ENCODE data around the gene CAMK2N2. TPM values are rescaled to one million over a fixed set of nuclear protein-coding genes. Genes with fewer than 3 reads are reported as not detected.

CAMK2N2 gene
- total RNA-seq: 0.15 TPM in 1 of 2 replicates, not detected in the other

GRCh38 chr3:184261270-184261853 is at the start of gene CAMK2N2:
Gene CAMK2N2 (minus strand): TSS chr3:184261553. CDS start chr3:184261285, 268 bp downstream.

GRCh38 chr3:184298759-184299487 is 37.6 kb upstream of the CAMK2N2 start, which contains the start of gene PSMD2:
Gene PSMD2 (plus strand): TSS chr3:184299241. CDS start chr3:184299267, 26 bp downstream.

GRCh38 chr3:184275961-184276910 is 14.9 kb upstream of the CAMK2N2 start, which contains the start of gene ECE2:
Gene ECE2 (plus strand): TSS chr3:184276022. CDS start chr3:184276154, 132 bp downstream.

GRCh38 chr3:184249412-184250166 is 11.8 kb downstream of the CAMK2N2 start, which contains the start of gene EEF1AKMT4:
Gene EEF1AKMT4 (plus strand): TSS chr3:184249672. CDS start chr3:184249695, 23 bp downstream.

GRCh38 chr3:184248454-184249411 is 12.6 kb downstream of the CAMK2N2 start, which contains the start of gene ALG3:
Gene ALG3 (minus strand): TSS chr3:184248962. CDS start chr3:184248940, 22 bp downstream.

GRCh38 chr3:184229394-184230080 is 31.8 kb downstream of the CAMK2N2 start, which contains the start of gene VWA5B2:
Gene VWA5B2 (plus strand): TSS chr3:184229585. CDS start chr3:184230529, 944 bp downstream.

Other genes with a start within 250 kb of the CAMK2N2 start
- 13.0 and 15.2 TPM in 2 replicates for gene ABCC5, start 243.7 kb downstream of the CAMK2N2 start, total RNA-seq
- not detected in 2 replicates for gene HTR3D, start 229.8 kb downstream of the CAMK2N2 start, total RNA-seq
- not detected in 2 replicates for gene HTR3C, start 208.5 kb downstream of the CAMK2N2 start, total RNA-seq
- not detected in 2 replicates for gene HTR3E, start 164.5 kb downstream of the CAMK2N2 start, total RNA-seq
- 44.5 and 52.3 TPM in 2 replicates for gene EIF2B5, start 126.2 kb downstream of the CAMK2N2 start, total RNA-seq
- gene DVL3, start 106.2 kb downstream of the CAMK2N2 start, total RNA-seq: 18.5 and 19.6 TPM in 2 replicates
- 351 and 389 TPM in 2 replicates for gene AP2M1, start 86.7 kb downstream of the CAMK2N2 start, total RNA-seq
- gene ABCF3, start 75.4 kb downstream of the CAMK2N2 start, total RNA-seq: 39.2 and 41.6 TPM in 2 replicates
- not detected in 2 replicates for gene VWA5B2, start 32.0 kb downstream of the CAMK2N2 start, total RNA-seq
- gene ALG3, start 12.6 kb downstream of the CAMK2N2 start, total RNA-seq: 26.6 and 32.5 TPM in 2 replicates
- 3.6 and 5.8 TPM in 2 replicates for gene EEF1AKMT4, start 11.9 kb downstream of the CAMK2N2 start, total RNA-seq
- gene ECE2, start 14.5 kb upstream of the CAMK2N2 start, total RNA-seq: not detected in 2 replicates
- gene PSMD2, start 37.7 kb upstream of the CAMK2N2 start, total RNA-seq: 534 and 651 TPM in 2 replicates
- 222 and 225 TPM in 2 replicates for gene EIF4G1, start 53.1 kb upstream of the CAMK2N2 start, total RNA-seq
- 30.9 and 37.1 TPM in 2 replicates for gene FAM131A, start 76.0 kb upstream of the CAMK2N2 start, total RNA-seq
- gene CLCN2, start 100.1 kb upstream of the CAMK2N2 start, total RNA-seq: 1.9 and 3.2 TPM in 2 replicates
- gene POLR2H, start 100.2 kb upstream of the CAMK2N2 start, total RNA-seq: 165 and 180 TPM in 2 replicates
- gene THPO, start 116.7 kb upstream of the CAMK2N2 start, total RNA-seq: under 0.01 TPM in 1 of 2 replicates, not detected in the other
- gene CHRD, start 118.5 kb upstream of the CAMK2N2 start, total RNA-seq: 0.15 and 0.32 TPM in 2 replicates

Data from epithelial cell of umbilical artery (primary cell).